Measurements from ENCODE around the gene SET.
A peak's percentile ranks its signal among the peaks of the same experiment; 100 is the strongest.
"Not testable (repeated sequence)": the region's sequence is repeated elsewhere in the genome, so short reads cannot be mapped to it uniquely, and the experiment has no call there.

The SET gene

GRCh38 chr9:128687453-128687852 lies 1.6 kb upstream of the SET start:
- DNase-seq (ENCODE audit: low read depth in 2 of 2) = no peak

GRCh38 chr9:128689293-128689774 lies 312 bp downstream of the SET start:
- peak in 1 of 2 donors; percentile 24 for DNase-seq (ENCODE audit: low read depth in 2 of 2)

- DNase-seq (ENCODE audit: low read depth in 2 of 2) = peak; percentile 30 to 62
Measured at GRCh38 chr9:128689820-128690683, 1.0 kb downstream of the SET start.

- DNase-seq (ENCODE audit: low read depth in 2 of 2) = no peak
Measured at GRCh38 chr9:128690684-128691034, 1.6 kb downstream of the SET start.

- not testable (repeated sequence) for DNase-seq (ENCODE audit: low read depth in 2 of 2)
Measured at GRCh38 chr9:128693738-128694137, 4.7 kb downstream of the SET start.

GRCh38 chr9:128694344-128694743 lies 5.3 kb downstream of the SET start:
- DNase-seq (ENCODE audit: low read depth in 2 of 2) = no peak

GRCh38 chr9:128696923-128697707 lies 8.1 kb downstream of the SET start:
- no peak for DNase-seq (ENCODE audit: low read depth in 2 of 2)

GRCh38 chr9:128699096-128699795 lies 10.2 kb downstream of the SET start:
- not testable (repeated sequence) for DNase-seq (ENCODE audit: low read depth in 2 of 2)

GRCh38 chr9:128701227-128701854 lies 12.3 kb downstream of the SET start:
- no peak for DNase-seq (ENCODE audit: low read depth in 2 of 2)

- peak; percentile 60 to 70 for DNase-seq (ENCODE audit: low read depth in 2 of 2)
Measured at GRCh38 chr9:128702445-128702948, 13.5 kb downstream of the SET start, which contains the start of gene PKN3. TSS of gene PKN3 (plus strand) at chr9:128702503. CDS start at chr9:128702916, 413 bp downstream.

DNA sequence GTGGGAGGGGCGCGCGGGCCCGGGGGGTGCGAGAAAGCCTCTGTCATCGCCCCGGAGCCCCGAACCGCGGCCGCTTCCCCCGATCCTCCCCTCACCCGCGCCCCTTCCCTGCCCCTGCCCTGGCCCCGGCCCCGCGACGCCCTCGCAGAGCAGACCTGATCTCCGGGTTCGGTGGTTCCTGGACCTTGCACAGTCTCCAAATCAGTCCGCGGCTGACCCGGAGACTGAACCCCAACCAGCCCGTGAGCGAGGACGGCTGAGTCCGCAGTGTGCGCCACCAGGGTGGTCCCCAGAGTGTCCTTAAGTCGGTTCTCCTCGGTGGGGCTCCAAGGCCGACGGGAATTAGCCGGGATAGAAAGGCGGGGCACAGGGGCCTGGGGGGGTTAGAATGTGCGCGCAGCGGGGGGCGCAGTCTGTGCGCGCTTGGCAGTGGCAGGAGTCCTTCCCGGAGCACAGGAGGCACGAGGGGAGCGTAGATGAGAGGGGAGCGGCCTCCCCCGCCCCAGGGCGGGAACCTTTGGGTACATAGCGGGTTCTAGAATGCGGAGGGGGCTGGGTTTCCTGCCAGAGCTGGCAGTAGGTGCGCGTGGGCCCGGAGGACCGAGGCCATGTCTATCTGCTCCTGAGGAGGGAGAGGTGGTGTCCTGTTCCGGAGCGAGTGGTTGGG lies 14.1 kb downstream of the SET start:
- no peak for DNase-seq (ENCODE audit: low read depth in 2 of 2)

GRCh38 chr9:128703616-128704355 lies 14.8 kb downstream of the SET start:
- DNase-seq (ENCODE audit: low read depth in 2 of 2) = no peak

DNA sequence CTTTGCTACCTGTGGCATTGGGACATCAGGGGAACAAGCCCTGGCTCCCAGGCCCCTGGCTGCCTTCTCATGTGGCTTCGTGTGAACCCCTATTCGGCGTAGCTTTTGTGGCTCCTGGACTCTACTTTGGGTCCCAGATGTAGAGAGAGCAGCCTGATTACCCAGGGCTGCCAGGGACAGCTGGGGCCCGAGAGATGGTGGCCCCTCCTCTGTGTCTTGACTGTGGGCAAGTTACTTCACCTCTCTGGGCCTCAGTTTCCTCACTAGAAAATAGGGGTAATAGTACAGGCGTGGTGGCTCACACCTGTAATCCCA lies 15.3 kb downstream of the SET start:
- no peak for DNase-seq (ENCODE audit: low read depth in 2 of 2)

DNA sequence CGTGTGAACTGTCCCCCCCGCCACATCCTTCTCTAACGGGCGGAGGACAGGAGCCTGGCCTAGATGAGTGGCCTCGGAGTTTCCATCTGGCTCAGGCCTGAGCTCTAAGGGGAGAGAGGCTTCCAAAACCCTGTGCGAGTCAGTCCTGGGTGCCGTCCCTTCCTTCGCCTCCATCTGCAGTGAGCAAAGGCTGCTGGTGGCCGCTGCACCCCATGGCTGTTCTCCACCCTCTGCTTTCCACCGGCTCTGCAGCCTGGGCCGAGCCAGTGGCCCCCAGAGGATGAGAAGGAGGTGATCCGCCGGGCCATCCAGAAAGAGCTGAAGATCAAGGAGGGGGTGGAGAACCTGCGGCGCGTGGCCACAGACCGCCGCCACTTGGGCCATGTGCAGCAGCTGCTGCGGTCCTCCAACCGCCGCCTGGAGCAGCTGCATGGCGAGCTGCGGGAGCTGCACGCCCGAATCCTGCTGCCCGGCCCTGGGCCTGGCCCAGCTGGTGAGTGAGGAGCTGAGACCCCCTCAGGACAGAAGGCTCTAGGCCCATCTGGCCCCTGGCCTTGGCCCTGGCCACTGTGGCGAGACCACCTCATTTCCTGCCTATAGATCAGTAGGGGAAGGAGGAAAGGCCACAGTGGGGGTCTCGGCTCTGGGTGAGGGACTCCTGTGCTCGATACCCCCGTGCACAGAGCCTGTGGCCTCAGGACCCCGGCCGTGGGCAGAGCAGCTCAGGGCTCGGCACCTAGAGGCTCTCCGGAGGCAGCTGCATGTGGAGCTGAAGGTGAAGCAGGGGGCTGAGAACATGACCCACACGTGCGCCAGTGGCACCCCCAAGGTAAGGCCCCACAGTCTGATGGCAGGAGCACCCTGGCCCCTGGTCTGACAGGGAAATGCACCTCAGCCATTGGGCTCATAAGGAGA lies 16.3 kb downstream of the SET start:
- no peak for DNase-seq (ENCODE audit: low read depth in 2 of 2)

- no peak for DNase-seq (ENCODE audit: low read depth in 2 of 2)
Measured at GRCh38 chr9:128706045-128706444, 17.0 kb downstream of the SET start.

DNA sequence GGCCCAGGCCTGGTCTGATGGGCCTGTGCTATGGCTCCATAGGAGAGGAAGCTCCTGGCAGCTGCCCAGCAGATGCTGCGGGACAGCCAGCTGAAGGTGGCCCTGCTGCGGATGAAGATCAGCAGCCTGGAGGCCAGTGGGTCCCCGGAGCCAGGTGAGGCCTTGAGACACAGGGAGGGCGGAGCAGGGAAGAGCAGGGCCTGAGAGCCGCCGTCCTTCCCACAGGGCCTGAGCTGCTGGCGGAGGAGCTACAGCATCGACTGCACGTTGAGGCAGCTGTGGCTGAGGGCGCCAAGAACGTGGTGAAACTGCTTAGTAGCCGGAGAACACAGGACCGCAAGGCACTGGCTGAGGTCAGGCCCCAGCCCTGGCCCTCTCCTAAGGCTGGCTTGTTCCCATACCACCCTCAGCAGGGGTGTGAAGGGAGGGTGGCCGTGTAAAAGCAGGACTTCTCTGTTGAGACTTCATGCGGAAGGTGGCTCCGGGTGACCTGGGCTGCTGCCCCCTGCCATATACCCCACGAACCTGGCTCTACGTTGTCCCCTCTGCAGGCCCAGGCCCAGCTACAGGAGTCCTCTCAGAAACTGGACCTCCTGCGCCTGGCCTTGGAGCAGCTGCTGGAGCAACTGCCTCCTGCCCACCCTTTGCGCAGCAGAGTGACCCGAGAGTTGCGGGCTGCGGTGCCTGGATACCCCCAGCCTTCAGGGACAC lies 17.8 kb downstream of the SET start:
- DNase-seq (ENCODE audit: low read depth in 2 of 2) = no peak

DNA sequence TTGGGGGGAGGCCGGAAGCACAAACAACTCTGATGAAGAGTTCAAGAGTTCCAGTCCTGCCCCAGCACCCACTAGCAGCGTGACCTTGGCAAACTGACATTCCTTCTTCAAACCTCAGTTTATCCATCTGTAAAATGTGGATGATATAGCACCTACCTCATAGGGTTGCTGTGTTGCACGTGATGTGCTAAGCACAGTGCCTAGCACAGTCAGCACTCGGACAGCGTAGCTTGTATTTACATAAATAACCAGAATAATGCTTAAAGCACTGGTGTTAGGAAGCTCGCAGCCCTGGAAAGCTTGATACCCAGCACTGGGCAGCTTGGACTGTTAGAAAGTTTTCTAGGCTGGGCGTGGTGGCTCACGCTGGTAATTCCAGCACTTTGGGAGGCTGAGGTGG lies 18.4 kb downstream of the SET start:
- DNase-seq (ENCODE audit: low read depth in 2 of 2) = no peak

All from stimulated activated CD8-positive, alpha-beta memory T cell treated with anti-CD3 and anti-CD28 coated beads, Interleukin-7, amount 100 ng/mL, for 4 hours (primary cell).